GM21723 (cell line): ENCODE results near the gene ACTN1.

Experiments
- ATAC-seq: cut with Tn5 transposase; IDR thresholded peaks from one replicate; pipeline ENCODE4 v1.9.1; 2021; ENCODE audit warnings: mild to moderate bottlenecking, moderate library complexity; ENCODE audit not compliant: unreplicated experiment

Gene ACTN1

DNA sequence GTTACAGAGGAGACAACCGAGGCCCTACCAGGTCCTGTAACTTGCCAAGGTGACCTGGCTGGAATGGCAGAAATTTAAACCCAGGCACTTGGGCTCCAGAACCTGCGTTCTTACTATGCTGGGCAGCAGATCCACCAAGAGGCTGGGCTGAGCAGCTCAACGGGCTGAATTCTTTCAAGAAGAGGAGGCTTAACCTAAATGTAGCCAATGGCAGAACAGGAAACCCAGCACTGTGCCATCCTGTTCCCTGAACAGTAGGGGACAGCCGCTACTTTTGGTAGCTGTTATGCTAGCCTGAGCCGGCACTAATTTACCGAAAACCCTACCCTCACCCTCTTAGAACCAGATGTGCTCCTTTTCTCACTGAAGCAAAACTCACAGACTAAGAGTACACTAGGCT lies 86.1 kb downstream of the ACTN1 start:
- ATAC-seq = no peak

GRCh38 chr14:68891851-68892660 lies 87.0 kb downstream of the ACTN1 start:
- ATAC-seq = no peak

GRCh38 chr14:68890173-68890931 lies 88.8 kb downstream of the ACTN1 start:
- no peak for ATAC-seq

DNA sequence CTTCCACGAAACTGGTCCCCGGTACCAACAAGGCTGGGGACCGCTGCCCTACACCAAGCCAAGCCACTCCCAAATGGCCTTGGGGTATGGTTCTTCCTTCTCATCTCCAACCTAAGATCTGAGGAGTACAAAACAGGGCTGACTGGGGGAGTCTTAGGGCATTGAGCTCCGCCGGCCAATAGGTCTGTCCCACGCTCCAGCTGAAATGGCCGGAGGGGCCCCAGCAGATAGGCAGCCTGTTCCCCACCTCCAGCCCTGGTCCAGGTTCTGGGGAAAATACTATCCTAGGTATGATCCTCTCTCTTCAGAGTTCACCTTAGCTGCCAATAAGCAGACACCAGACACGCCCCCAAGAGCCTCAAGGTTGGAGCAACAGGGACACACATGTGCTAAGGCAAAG lies 90.2 kb downstream of the ACTN1 start:
- no peak for ATAC-seq

DNA sequence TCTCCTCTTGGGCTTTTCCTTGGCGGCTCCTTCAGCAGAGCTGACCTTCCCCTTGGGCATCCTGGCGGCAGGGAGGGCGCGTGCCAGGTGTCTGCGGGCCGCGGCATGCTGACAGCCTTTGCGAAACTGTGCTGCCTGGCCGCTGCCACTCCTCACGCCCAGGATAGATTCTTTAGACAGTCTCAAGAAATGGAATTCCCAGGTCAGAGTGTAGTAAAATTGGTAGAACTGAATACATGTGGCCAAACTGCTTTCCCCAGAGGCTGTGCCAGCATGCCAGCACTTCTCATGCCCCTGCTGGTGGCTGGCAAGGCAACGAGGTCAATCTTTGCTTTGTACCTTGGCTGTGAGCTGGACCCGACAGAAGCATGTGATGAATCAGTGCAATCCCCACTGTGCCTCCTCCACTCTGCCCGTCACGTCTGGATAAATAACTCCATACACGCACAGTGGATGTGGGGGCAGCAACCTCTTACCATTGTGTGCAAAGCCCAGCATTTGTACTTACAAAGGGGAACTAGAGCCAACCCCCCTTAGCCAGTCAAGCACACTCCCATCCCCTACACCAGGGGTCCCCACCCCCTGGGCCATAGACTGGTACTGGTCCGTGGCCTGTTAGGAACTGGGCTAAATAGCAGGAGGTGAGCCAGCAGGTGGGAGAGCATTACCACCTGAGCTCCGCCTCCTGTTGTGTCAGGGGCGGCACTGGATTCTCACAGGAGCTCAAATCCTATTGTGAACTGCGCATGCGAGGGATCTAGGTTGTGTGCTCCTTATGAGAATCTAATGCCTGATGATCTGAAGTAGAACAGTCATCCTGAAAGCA lies 90.9 kb downstream of the ACTN1 start:
- ATAC-seq = no peak

- ATAC-seq = no peak
Measured at GRCh38 chr14:68886109-68886434, 93.0 kb downstream of the ACTN1 start.

- ATAC-seq = no peak
Measured at GRCh38 chr14:68885226-68886108, 93.6 kb downstream of the ACTN1 start.

GRCh38 chr14:68884031-68885030 lies 94.8 kb downstream of the ACTN1 start:
- ATAC-seq = no peak

DNA sequence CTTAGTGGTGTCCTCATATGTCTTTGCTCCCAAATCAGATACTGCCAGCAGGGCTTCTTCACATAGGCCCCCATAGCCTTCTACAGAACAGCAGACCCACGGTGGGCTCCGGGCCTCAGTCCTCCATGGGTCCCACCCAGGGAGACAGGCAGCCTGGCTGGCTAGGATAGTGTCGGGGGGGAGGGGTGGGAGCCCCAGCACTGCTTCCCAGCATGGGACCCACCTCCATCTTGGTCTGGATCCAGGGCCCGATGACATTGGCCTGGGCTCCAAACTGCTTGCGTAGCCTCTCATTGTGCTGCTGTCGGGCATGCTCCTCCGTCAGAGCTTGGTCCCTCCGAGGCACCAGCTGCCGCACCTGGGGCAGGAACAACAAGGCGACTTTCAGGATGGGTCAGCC lies 96.9 kb downstream of the ACTN1 start:
- no peak for ATAC-seq

DNA sequence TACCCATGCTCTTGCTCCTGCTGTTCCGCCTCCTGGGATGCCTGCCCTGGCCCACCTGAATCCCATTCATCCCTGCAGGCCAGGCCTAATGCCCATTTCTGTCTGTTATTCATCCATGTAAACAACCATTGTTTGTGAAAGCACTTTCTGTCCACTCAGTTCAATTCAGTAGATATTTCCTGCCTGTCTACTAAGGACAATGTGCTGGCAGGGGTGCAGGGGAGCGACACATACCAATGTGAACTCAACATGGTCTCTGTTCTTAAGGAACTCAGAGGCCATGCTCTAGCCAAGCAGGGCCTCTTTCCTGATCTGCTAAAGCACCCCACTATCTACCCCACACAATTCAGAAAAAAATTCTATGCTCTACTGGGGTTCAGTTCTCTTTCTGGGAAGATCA lies 97.7 kb downstream of the ACTN1 start:
- ATAC-seq = no peak

DNA sequence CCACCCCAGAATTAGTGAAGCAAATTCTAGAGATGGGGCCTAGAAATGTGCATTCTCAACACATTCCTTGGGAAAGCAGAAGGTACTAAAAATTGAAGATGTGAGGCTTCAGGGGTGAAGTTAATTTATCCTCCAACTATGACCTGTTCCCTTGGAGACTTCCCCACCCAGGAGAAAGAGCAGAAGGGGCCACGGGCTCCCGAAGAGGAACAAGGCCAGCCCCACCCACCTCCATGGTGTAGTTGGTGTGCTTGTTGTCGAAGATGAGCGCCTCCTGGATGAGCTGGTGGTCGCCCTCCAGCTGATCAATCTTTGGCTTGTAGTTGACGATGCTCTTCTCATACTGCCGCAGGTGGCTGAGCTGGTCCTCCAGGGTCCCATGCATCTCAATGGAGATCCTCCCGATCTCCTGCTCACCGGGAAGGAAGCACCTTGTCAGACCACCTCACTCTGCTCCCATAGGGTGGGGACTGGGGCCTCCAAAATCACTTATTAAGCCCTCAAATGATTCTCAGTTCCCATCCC lies 98.5 kb downstream of the ACTN1 start:
- ATAC-seq = no peak

DNA sequence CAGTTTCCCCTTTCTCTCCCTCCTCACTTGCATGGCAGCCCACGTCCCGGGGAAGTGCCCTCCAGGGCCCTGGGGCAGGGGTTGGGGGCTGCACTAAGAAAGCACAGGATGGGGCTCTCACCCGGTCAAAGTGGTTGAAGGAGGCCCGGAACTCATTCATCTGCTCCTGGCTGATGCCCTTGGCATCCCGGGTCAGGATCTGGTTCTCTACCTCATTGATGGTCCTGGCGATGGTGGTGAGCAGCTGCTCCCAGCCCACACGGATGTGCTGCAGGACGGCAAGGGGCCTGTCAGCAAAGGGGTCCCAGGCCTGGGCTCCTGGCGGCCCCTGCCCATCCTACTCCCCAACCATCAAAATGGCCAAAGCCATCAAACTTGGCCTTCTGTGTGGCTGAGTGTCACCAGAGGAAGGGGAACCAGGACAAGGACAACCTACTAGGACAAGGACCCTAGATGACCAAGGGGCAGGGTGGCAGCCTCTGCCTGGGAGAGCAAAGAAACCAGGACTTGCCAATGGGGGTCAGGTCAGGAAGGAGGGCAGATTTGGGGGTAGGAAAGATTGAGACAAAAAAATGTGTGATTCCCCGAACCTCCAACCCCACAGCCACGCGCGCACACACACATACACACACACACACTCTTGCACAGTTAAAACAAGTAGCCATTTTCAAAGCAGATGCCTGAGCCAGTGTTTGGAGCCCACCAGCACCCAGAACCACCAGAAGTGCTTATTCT lies 99.1 kb downstream of the ACTN1 start:
- no peak for ATAC-seq

- no peak for ATAC-seq
Measured at GRCh38 chr14:68879321-68879781, 99.8 kb downstream of the ACTN1 start.

DNA sequence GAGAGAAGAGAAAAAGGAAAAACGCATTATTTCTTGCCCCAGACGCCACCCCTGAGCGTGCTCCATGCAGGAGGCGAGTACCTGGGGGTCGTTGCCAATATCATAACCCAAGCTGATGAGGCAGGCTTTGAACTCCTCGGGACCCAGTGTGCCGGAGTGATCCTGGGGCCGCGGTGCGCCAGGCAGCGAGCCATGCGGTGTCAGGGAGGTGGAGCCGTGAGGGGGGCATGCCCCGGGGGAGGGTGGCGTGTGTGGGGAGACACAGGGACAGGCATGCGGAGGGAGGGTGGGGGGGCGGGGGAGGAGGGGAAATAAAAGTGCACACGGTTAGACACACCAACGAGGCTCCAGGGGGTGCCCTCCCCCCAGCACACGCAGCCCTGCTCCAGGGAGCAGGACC lies 100.2 kb downstream of the ACTN1 start:
- ATAC-seq = no peak

DNA sequence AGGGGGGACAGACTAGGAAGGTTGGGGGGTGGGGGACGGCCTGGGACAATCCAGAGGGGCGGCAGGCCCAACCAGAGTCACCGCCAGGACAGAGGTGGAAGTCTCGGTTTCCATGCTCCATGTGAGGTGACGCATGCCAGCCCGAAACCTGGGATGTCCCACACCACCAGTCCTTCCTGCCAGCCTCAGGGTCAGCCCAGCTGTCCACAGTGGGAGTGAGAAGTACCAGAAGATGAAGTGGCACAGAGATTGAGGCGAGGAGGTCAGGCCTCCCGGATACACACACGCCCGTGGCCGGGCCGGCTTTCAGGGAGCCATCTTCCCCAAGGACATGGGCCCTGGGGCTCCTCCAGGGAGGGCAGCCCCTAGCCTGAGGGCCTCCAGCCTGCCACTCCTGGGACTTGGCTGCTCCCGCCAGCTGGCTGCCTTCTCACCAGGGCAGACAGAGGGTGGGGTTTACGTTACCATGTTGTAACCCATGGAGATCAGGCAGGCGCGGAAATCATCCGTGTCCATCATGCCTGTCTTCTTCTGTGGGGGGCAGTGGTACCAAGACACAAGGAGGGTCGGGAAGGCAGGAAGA lies 101.0 kb downstream of the ACTN1 start:
- ATAC-seq = no peak

DNA sequence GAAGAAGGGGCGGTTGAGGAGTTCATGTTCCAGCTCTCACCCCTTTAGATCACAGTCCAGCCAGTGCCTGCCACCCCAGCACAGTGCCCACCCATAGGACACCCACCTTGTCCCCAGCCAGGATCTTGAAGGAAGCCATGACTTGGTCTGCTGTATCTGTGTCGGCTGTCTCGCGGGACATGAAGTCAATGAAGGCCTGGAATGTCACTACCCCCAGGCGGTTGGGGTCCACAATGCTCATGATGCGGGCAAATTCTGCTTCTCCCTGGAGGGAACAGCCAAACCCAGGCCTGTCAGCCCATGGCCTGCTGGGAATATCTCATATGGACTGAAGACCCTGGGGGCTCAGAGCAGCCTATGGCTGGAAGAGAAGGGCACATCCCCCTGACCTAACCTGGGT lies 102.1 kb downstream of the ACTN1 start:
- ATAC-seq = no peak

DNA sequence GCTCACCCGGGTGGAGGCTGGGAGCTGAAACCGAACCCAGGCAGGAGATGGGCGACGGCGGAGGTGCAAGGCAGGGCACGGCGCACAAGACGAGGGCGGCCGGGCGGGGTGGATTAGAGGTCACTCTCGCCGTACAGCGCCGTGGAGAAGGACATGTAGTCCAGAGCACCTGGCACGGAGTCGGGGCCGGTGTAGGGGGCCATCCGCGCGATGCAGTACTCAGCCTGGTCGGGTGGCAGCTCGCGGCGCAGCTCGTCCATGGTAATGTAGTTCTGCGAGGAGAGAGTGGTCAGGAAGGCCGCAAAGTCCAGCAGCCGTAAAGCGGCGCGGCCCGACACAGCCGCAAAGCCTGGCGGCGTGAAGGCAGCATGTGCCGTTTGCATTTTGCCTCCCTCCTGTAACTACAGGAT lies 104.4 kb downstream of the ACTN1 start:
- ATAC-seq = no peak

DNA sequence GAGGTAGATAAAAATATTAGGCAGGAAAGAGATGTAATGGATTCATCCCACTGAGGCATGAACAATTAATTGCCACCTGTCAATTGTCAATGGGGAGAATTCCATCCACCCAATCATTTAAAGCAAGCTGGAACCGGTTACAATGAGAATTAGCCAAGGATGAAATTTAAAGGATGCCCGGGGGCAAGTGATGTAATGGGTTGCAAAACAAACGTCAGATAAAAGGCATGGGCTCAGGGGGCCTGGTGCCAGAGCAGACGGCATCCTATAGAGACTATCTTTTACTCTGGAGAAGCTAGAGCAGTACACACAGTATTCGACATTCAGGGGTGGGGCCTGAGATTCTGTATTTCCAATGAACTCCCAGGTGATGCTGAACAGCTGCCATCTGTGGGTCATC lies 105.7 kb downstream of the ACTN1 start:
- ATAC-seq = no peak
